NCI-H187 treated with DMSO at 0.1 percent for 48 hours (cell line): ENCODE measurements around the gene ADGRL3.

Source experiments
- DNase-seq: peaks from one replicate; lab custom pipeline; 2025; lab: John Stamatoyannopoulos, UW

Gene ADGRL3

GRCh38 chr4:62118558-62118957 is 918.4 kb downstream of the ADGRL3 start:
- no peak for DNase-seq

- no peak for DNase-seq
Measured at GRCh38 chr4:62119195-62119594, 919.1 kb downstream of the ADGRL3 start.

GRCh38 chr4:62126064-62126732 is 926.1 kb downstream of the ADGRL3 start:
- DNase-seq = no peak
